ENCODE measurements around the gene TEAD2. TPM values are rescaled to one million over a fixed set of nuclear protein-coding genes. Genes with fewer than 3 reads are reported as not detected.

Gene TEAD2
- total RNA-seq, 1 donor from 2014 or later, result 51.4 TPM

DNA sequence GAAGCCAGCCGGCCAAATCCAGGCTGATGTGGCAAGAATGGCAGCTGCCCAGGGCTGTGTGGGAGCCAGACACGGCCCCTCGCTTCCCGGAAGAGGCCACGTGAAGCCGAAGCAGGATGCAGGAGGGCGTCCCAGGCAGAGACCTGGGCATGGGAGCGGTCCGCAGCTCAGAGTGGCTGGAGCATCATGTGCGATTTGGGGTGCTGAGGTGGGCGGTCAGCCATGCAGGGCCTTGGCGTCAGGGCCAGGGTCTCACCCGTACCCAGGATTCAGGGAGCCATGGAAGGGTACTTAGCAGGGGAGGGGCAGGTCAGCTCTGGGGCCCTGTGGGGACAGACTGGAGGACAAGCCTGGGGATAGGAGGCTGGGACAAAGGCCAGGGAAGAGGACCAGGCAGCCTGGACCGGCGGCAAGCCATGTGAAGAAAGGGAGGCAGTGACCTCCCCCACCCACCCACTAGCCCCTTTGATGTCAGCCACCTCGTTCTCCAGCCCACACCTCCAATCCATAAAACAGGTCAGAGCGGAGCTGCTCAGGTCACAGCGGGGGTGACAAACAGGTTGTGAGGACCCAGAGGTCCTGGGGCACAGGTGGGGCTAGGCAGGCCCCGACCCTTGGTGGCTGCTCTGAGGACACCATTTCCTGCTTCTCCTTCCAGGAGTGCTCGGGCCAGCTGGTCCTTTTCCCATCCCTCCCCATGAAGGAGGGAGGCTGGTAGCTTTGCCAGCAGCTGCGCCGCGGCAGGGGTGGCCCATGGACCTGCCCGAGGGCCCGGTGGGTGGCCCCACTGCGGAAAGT lies 28.1 kb upstream of the TEAD2 start:
- no peak overlapping the region for H3K27ac ChIP-seq
- no peaks in the 10 kb centered on the region for H3K4me1 ChIP-seq
- no peak for DNase-seq (ENCODE audit: low spot score in 2 of 2)
- no peaks in the 10 kb centered on the region for H3K9me3 ChIP-seq
- H3K36me3 ChIP-seq, result no peaks in the 10 kb centered on the region
- no peak overlapping the region for H3K4me3 ChIP-seq
- no peaks in the 10 kb centered on the region for H3K27me3 ChIP-seq
- TF ChIP-seq, protein P1, sequence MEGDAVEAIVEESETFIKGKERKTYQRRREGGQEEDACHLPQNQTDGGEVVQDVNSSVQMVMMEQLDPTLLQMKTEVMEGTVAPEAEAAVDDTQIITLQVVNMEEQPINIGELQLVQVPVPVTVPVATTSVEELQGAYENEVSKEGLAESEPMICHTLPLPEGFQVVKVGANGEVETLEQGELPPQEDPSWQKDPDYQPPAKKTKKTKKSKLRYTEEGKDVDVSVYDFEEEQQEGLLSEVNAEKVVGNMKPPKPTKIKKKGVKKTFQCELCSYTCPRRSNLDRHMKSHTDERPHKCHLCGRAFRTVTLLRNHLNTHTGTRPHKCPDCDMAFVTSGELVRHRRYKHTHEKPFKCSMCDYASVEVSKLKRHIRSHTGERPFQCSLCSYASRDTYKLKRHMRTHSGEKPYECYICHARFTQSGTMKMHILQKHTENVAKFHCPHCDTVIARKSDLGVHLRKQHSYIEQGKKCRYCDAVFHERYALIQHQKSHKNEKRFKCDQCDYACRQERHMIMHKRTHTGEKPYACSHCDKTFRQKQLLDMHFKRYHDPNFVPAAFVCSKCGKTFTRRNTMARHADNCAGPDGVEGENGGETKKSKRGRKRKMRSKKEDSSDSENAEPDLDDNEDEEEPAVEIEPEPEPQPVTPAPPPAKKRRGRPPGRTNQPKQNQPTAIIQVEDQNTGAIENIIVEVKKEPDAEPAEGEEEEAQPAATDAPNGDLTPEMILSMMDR (IDR thresholded peaks at IDR 0.05), result no peak
- intact Hi-C loops (cut with DNase I), result loop anchor here (5.0 kb wide), 1 partner anchor 157 kb away; no protein-coding TSS in a partner anchor

DNA sequence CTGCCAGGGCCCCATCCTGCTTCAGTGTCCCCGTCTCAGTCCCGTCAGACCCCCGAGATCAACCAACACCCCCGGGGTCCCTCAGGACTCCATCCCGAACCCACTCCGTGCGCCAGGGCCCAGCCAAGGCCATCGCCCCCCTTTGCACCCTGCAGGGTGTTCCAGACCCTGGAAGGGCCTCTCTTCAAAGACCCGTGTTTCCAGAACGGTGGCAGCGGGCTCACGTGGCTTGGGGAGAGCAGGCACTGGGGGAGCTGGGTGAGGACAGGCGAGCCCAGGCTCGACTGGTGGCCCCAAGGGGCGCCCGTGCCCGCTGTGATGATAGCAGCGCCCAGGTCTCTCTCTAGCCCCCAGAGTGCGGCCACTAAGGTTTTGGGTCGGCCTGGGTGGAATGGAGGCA lies 27.2 kb upstream of the TEAD2 start:
- H3K9me3 ChIP-seq, result no peaks in the 10 kb centered on the region
- no peaks in the 10 kb centered on the region for H3K4me1 ChIP-seq
- TF ChIP-seq, protein P1 (IDR thresholded peaks at IDR 0.05), result no peak
- no peaks in the 10 kb centered on the region for H3K36me3 ChIP-seq
- no peak overlapping the region for H3K27ac ChIP-seq
- intact Hi-C loops (cut with DNase I), result no loop called here
- no peak for DNase-seq (ENCODE audit: low spot score in 2 of 2)
- H3K27me3 ChIP-seq, result no peaks in the 10 kb centered on the region
- H3K4me3 ChIP-seq, result no peak overlapping the region

GRCh38 chr19:49387936-49388372 lies 25.7 kb upstream of the TEAD2 start, which contains the start of gene KASH5:
KASH5 (plus strand) TSS chr19:49388249; CDS start chr19:49390884, 2,635 bp downstream.
- H3K4me3 ChIP-seq, result peak within 1 kb of the TSS in 1 of 2 donors; percentile 44
- H3K9me3 ChIP-seq, result no peaks in the 10 kb centered on the region
- intact Hi-C loops (cut with DNase I), result no loop called here
- no peaks in the 10 kb centered on the region for H3K27me3 ChIP-seq
- no peaks in the 10 kb centered on the region for H3K4me1 ChIP-seq
- peak in 1 of 2 donors; percentile 22 for DNase-seq (ENCODE audit: low spot score in 2 of 2)
- H3K36me3 ChIP-seq, result no peaks in the 10 kb centered on the region
- no peak within 1 kb of the TSS for H3K27ac ChIP-seq
- TF ChIP-seq, protein P1 (IDR thresholded peaks at IDR 0.05), result no peak

- no peaks in the 10 kb centered on the region for H3K27me3 ChIP-seq
- intact Hi-C loops (cut with DNase I), result no loop called here
- no peak overlapping the region for H3K4me3 ChIP-seq
- TF ChIP-seq, protein P1 (IDR thresholded peaks at IDR 0.05), result no peak
- no peaks in the 10 kb centered on the region for H3K4me1 ChIP-seq
- H3K36me3 ChIP-seq, result no peaks in the 10 kb centered on the region
- DNase-seq (ENCODE audit: low spot score in 2 of 2), result no peak
- H3K9me3 ChIP-seq, result peaks cover 0 to 12% of the 10 kb centered on the region in 2 donors
- H3K27ac ChIP-seq, result no peak overlapping the region
These were observed 21.4 kb upstream of the TEAD2 start for GRCh38 chr19:49383599-49383998.

DNA sequence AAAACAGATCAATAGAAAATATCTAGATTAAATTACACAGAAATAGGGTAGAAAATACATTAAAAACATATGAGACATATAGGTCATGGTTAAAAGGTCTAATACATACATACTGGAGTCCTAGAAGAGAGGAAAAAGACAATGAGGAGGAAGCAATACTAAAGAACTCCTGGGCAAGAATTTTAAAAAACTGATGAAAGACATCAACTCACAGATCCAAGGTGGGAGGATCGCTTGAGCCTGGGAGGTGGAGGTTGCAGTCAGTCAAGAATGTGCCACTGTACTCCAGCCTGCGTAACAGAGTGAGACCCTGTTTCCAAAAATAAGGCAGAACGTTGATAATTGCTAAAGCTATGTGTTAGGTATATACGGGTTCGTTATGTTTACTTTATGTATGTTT lies 20.4 kb upstream of the TEAD2 start:
- H3K9me3 ChIP-seq, result peaks cover 0 to 12% of the 10 kb centered on the region in 2 donors
- intact Hi-C loops (cut with DNase I), result no loop called here
- TF ChIP-seq, protein P1 (IDR thresholded peaks at IDR 0.05), result no peak

More for the DNA sequence above, 20.4 kb upstream of the TEAD2 start:
- Histone ChIP-seq H3K36me3 (no peaks in the 10 kb centered on the region), H3K4me1 (no peaks in the 10 kb centered on the region), H3K27ac (no peak overlapping the region), H3K27me3 (no peaks in the 10 kb centered on the region), H3K4me3 (no peak overlapping the region)
- DNase-seq (ENCODE audit: low spot score in 2 of 2), result no peak
